SK-N-SH treated with all-trans-retinoic acid at 6 μM for 48 hours (cell line): ENCODE data around the gene PDE6A.
A peak's percentile ranks its signal among the peaks of the same experiment; 100 is the strongest.

Experiments
- ATAC-seq: fragments of 200-7000 bp; cut with Tn5 transposase; 3 replicates; pipeline ENCODE4 v1.9.1; 2020; ENCODE audit warnings: mild to moderate bottlenecking, moderate library complexity
- ARNTL ChIP-seq: fragments of 450-650 bp; formaldehyde crosslinking; IDR thresholded peaks from 2 replicates; pipeline ENCODE4 v1.5.0; 2020; ENCODE audit warnings: low read depth, mild to moderate bottlenecking, moderate library complexity, borderline replicate concordance
- BACH2 ChIP-seq: fragments of 250-450 bp; sonication (Bioruptor Pico); IDR thresholded peaks from 2 replicates; pipeline ENCODE4 v1.9.0; 2021; ENCODE audit warnings: mild to moderate bottlenecking, borderline replicate concordance
- CSDC2 ChIP-seq: fragments of 250-450 bp; sonication (Bioruptor Pico); IDR thresholded peaks from 2 replicates; pipeline ENCODE4 v1.5.0; 2020; ENCODE audit warnings: mild to moderate bottlenecking, moderate library complexity
- CSRNP3 ChIP-seq: fragments of 250-450 bp; sonication (Bioruptor Pico); IDR thresholded peaks from 2 replicates; pipeline ENCODE4 v1.5.1; 2021; ENCODE audit warnings: mild to moderate bottlenecking, moderate library complexity
- ESRRG ChIP-seq: fragments of 250-450 bp; sonication (Bioruptor Pico); IDR thresholded peaks from 2 replicates; pipeline ENCODE4 v1.6.1; 2021; ENCODE audit warnings: mild to moderate bottlenecking
- GLIS3 ChIP-seq: fragments of 250-450 bp; sonication (Bioruptor Pico); IDR thresholded peaks from 2 replicates; pipeline ENCODE4 v1.5.0; 2020; ENCODE audit warnings: mild to moderate bottlenecking, moderate library complexity
- OSR1 ChIP-seq: fragments of 250-450 bp; sonication (Bioruptor Pico); IDR thresholded peaks from 2 replicates; pipeline ENCODE4 v1.8.0; 2022; ENCODE audit warnings: moderate library complexity, mild to moderate bottlenecking, inconsistent platforms
- POU6F1 ChIP-seq: fragments of 250-450 bp; sonication (Bioruptor Pico); IDR thresholded peaks from 2 replicates; pipeline ENCODE4 v1.8.0; 2021; ENCODE audit warnings: low read depth, mild to moderate bottlenecking, moderate library complexity, borderline replicate concordance
- RARB ChIP-seq: fragments of 250-450 bp; sonication (Bioruptor Pico); IDR thresholded peaks from 2 replicates; pipeline ENCODE4 v1.8.0; 2021; ENCODE audit warnings: mild to moderate bottlenecking, moderate library complexity
- SNAI2 ChIP-seq: fragments of 250-450 bp; sonication (Bioruptor Pico); IDR thresholded peaks from 2 replicates; pipeline ENCODE4 v1.5.0; 2020; ENCODE audit warnings: mild to moderate bottlenecking, moderate library complexity
- TOX ChIP-seq: fragments of 250-450 bp; sonication (Bioruptor Pico); IDR thresholded peaks from 2 replicates; pipeline ENCODE4 v1.8.0; 2021; ENCODE audit warnings: mild to moderate bottlenecking, moderate library complexity, borderline replicate concordance
- ZC3H10 ChIP-seq: fragments of 250-450 bp; sonication (Bioruptor Pico); IDR thresholded peaks from 2 replicates; pipeline ENCODE4 v1.5.1; 2021; ENCODE audit warnings: mild to moderate bottlenecking, moderate library complexity
- ZFP3 ChIP-seq: fragments of 250-450 bp; sonication (Bioruptor Pico); IDR thresholded peaks from 2 replicates; pipeline ENCODE4 v1.5.0; 2020; ENCODE audit warnings: mild to moderate bottlenecking, moderate library complexity
- ZFP30 ChIP-seq: fragments of 450-650 bp; formaldehyde crosslinking; IDR thresholded peaks from 2 replicates; pipeline ENCODE4 v1.5.0; 2022; ENCODE audit warnings: mild to moderate bottlenecking, moderate library complexity
- ZNF565 ChIP-seq: fragments of 450-650 bp; formaldehyde crosslinking; conservative IDR thresholded peaks from 2 replicates; pipeline ENCODE4 v1.5.0; 2020; ENCODE audit warnings: low read depth, mild to moderate bottlenecking, moderate library complexity
- ZNF70 ChIP-seq: fragments of 450-650 bp; formaldehyde crosslinking; IDR thresholded peaks from 2 replicates; pipeline ENCODE4 v1.5.0; 2020; ENCODE audit warnings: mild to moderate bottlenecking, moderate library complexity
- ZNF8 ChIP-seq: fragments of 450-650 bp; formaldehyde crosslinking; IDR thresholded peaks from 2 replicates; pipeline ENCODE4 v1.5.0; 2020; ENCODE audit warnings: mild to moderate bottlenecking, moderate library complexity
- TF ChIP-seq, protein P1 (sequence below): fragments of 250-450 bp; sonication (Bioruptor Pico); IDR thresholded peaks from 2 replicates; pipeline ENCODE4 v1.5.1; 2020; ENCODE audit warnings: low read depth, mild to moderate bottlenecking, moderate library complexity
- TF ChIP-seq, protein P2 (sequence below): fragments of 250-450 bp; sonication (Bioruptor Pico); IDR thresholded peaks from 2 replicates; pipeline ENCODE4 v1.8.0; 2020; ENCODE audit warnings: mild to moderate bottlenecking, moderate library complexity, borderline replicate concordance
- TF ChIP-seq, protein P3 (sequence below): fragments of 250-450 bp; sonication (Bioruptor Pico); IDR thresholded peaks from 2 replicates; pipeline ENCODE4 v1.5.0; 2020; ENCODE audit warnings: mild to moderate bottlenecking, moderate library complexity

Gene PDE6A

DNA sequence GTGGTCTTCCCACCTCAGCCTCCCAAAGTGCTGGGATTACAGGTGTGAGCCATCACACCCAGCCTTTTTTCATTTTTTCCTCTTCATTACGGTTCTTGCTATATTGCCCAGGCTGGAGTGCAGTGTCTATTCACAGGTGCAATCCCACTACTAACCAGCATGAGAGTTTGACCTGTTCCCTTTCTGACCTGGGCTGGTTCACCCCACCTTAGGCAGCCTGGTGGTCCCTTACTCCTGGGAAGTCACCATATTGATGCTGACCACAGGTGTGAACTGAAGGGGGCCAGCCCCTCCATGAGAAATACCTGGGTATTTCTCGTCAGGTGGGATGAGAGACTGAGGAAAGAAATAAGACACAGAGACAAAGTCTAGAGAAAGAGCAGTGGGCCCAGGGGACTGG lies 2.4 kb downstream of the PDE6A start:
- no peak for TF ChIP-seq TOX (CRISPR knock-in tag)
- no peak for TF ChIP-seq ESRRG (CRISPR knock-in tag)
- TF ChIP-seq ZC3H10 (CRISPR knock-in tag): no peak
- no peak for TF ChIP-seq RARB (CRISPR knock-in tag)
- no peak for TF ChIP-seq ZNF565
- no peak for ATAC-seq

DNA sequence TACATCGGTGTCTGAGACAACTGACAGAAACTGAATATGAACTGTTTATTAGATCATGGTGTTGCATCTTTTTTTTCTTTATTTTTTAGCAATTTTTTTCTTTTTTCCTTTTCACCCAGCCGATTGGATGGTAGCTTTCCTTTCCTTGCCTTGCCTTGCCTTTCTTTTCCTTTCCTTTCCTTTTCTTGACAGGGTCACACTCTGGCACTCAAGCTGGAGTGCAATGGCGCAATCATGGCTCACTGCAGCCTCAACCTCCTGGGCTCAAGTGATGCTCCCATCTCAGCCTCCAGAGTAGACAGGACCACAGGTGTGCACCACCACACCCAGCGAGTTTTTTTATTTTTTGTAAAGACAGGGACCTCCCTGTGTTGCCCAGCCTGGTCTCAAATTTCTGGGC lies 2.8 kb downstream of the PDE6A start:
- TF ChIP-seq ESRRG (CRISPR knock-in tag) (no peak), POU6F1 (no peak), TOX (CRISPR knock-in tag) (no peak), ZC3H10 (CRISPR knock-in tag) (no peak), GLIS3 (no peak), CSDC2 (no peak), ZNF8 (CRISPR knock-in tag) (no peak)
- TF ChIP-seq, protein P1, sequence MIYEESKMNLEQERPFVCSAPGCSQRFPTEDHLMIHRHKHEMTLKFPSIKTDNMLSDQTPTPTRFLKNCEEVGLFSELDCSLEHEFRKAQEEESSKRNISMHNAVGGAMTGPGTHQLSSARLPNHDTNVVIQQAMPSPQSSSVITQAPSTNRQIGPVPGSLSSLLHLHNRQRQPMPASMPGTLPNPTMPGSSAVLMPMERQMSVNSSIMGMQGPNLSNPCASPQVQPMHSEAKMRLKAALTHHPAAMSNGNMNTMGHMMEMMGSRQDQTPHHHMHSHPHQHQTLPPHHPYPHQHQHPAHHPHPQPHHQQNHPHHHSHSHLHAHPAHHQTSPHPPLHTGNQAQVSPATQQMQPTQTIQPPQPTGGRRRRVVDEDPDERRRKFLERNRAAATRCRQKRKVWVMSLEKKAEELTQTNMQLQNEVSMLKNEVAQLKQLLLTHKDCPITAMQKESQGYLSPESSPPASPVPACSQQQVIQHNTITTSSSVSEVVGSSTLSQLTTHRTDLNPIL: no peak
- TF ChIP-seq, protein P2, sequence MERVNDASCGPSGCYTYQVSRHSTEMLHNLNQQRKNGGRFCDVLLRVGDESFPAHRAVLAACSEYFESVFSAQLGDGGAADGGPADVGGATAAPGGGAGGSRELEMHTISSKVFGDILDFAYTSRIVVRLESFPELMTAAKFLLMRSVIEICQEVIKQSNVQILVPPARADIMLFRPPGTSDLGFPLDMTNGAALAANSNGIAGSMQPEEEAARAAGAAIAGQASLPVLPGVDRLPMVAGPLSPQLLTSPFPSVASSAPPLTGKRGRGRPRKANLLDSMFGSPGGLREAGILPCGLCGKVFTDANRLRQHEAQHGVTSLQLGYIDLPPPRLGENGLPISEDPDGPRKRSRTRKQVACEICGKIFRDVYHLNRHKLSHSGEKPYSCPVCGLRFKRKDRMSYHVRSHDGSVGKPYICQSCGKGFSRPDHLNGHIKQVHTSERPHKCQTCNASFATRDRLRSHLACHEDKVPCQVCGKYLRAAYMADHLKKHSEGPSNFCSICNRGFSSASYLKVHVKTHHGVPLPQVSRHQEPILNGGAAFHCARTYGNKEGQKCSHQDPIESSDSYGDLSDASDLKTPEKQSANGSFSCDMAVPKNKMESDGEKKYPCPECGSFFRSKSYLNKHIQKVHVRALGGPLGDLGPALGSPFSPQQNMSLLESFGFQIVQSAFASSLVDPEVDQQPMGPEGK (CRISPR knock-in tag): no peak
- ATAC-seq: no peak

DNA sequence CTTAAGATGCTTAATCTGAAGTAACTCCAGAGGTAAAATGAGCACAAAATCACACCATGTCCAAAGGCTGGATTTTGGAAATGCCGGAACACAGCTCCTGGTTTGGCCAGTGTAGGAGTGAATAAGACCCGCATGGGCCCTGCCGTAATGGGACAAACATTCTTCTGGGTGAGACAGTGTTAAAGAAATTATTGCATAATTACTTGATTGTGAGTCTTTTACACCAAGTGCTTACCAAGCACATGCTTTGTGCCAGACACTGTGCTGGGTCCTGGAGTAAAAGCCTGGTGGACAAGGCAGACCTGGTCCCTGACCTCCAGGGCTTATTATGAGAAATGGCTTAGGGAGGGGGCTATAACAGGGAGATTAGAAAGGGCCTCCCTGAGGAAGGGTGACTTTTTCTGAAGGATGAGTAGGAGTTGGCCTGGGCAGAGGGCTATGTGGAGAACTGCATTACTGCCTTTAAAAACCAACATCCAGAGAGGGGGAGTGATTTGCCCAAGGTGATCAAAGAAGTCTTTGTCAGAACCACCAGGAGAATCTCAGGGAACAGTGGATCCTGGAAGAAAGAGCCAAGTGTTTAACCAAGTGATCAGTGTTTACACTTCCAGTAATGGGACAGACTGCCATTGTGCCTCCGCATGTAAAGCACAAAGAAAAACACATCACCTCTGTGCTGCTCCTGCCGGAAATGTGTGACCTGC lies 3.5 kb downstream of the PDE6A start:
- peak; percentile 59; the same call in 1 of the 2 replicates for TF ChIP-seq ZFP3 (CRISPR knock-in tag)
- TF ChIP-seq BACH2 (CRISPR knock-in tag): no peak
- ATAC-seq: no peak

DNA sequence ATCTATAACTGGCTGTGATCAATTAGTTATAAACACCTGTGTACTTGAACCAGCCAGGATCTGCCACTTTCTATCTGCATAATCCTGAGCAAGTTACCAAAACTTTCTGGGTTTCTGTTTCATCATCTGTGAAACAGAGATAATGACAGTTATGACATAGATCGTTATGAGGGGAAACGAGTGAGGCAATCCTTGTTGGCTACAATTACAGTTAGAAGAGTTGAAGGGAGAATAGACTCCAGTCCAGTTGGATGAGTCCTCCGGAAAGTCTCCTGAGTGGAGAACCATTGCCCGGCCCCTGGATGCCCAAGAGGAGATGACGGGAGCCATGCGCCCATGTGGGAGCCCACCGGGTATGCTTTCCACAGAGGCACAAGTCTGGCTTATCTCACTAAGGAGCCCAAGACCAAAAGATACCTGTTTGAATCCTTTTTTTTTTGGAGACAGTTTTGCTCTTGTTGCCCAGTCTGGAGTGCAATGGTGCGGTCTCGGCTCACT lies 4.5 kb downstream of the PDE6A start:
- TF ChIP-seq ZNF70 (CRISPR knock-in tag) (no peak), ARNTL (CRISPR knock-in tag) (no peak), ESRRG (CRISPR knock-in tag) (no peak), SNAI2 (CRISPR knock-in tag) (no peak), TOX (CRISPR knock-in tag) (no peak), RARB (CRISPR knock-in tag) (no peak), BACH2 (CRISPR knock-in tag) (no peak), CSRNP3 (CRISPR knock-in tag) (no peak), ZNF565 (no peak), ZFP3 (CRISPR knock-in tag) (no peak), ZC3H10 (CRISPR knock-in tag) (no peak), POU6F1 (no peak), OSR1 (CRISPR knock-in tag) (no peak), CSDC2 (no peak), ZFP30 (CRISPR knock-in tag) (no peak), GLIS3 (no peak)
- TF ChIP-seq, protein P3, sequence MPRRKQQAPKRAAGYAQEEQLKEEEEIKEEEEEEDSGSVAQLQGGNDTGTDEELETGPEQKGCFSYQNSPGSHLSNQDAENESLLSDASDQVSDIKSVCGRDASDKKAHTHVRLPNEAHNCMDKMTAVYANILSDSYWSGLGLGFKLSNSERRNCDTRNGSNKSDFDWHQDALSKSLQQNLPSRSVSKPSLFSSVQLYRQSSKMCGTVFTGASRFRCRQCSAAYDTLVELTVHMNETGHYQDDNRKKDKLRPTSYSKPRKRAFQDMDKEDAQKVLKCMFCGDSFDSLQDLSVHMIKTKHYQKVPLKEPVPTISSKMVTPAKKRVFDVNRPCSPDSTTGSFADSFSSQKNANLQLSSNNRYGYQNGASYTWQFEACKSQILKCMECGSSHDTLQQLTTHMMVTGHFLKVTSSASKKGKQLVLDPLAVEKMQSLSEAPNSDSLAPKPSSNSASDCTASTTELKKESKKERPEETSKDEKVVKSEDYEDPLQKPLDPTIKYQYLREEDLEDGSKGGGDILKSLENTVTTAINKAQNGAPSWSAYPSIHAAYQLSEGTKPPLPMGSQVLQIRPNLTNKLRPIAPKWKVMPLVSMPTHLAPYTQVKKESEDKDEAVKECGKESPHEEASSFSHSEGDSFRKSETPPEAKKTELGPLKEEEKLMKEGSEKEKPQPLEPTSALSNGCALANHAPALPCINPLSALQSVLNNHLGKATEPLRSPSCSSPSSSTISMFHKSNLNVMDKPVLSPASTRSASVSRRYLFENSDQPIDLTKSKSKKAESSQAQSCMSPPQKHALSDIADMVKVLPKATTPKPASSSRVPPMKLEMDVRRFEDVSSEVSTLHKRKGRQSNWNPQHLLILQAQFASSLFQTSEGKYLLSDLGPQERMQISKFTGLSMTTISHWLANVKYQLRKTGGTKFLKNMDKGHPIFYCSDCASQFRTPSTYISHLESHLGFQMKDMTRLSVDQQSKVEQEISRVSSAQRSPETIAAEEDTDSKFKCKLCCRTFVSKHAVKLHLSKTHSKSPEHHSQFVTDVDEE (CRISPR knock-in tag): no peak
- TF ChIP-seq, protein P1: no peak
- TF ChIP-seq, protein P2 (CRISPR knock-in tag): no peak
- ATAC-seq: no peak
